SH-SY5Y (cell line): Measurements from ENCODE around the gene PLOD2.

Experiments
- GATA2 ChIP-seq: IDR thresholded peaks from 2 replicates; pipeline ENCODE4 v1.6.1; 2011; ENCODE audit warnings: mild to moderate bottlenecking, low read depth, low read length
- GATA3 ChIP-seq: IDR thresholded peaks from 2 replicates; pipeline ENCODE4 v1.6.1; 2011; ENCODE audit warnings: low read depth, mild to moderate bottlenecking, low read length, moderate library complexity

Gene PLOD2

GRCh38 chr3:146133441-146133840 is 27.5 kb downstream of the PLOD2 start:
- TF ChIP-seq GATA2 (no peak), GATA3 (no peak)

- no peak for TF ChIP-seq GATA3
- no peak for TF ChIP-seq GATA2
Measured at GRCh38 chr3:146131616-146132410, 29.2 kb downstream of the PLOD2 start.

GRCh38 chr3:146130881-146131371 is 30.1 kb downstream of the PLOD2 start:
- TF ChIP-seq GATA2, result no peak
- no peak for TF ChIP-seq GATA3

- no peak for TF ChIP-seq GATA2
- no peak for TF ChIP-seq GATA3
Measured at GRCh38 chr3:146129750-146130149, 31.2 kb downstream of the PLOD2 start.

GRCh38 chr3:146128939-146129338 is 32.0 kb downstream of the PLOD2 start:
- TF ChIP-seq GATA2, result no peak
- TF ChIP-seq GATA3, result no peak

GRCh38 chr3:146128179-146128578 is 32.8 kb downstream of the PLOD2 start:
- TF ChIP-seq GATA2 (no peak), GATA3 (no peak)

GRCh38 chr3:146125951-146126350 is 35.0 kb downstream of the PLOD2 start:
- no peak for TF ChIP-seq GATA3
- no peak for TF ChIP-seq GATA2

GRCh38 chr3:146124126-146124801 is 36.7 kb downstream of the PLOD2 start:
- no peak for TF ChIP-seq GATA3
- no peak for TF ChIP-seq GATA2

GRCh38 chr3:146117406-146118285 is 43.3 kb downstream of the PLOD2 start:
- TF ChIP-seq GATA3 (no peak), GATA2 (no peak)

GRCh38 chr3:146115619-146116018 is 45.4 kb downstream of the PLOD2 start:
- TF ChIP-seq GATA3, result no peak
- no peak for TF ChIP-seq GATA2

GRCh38 chr3:146111337-146111736 is 49.6 kb downstream of the PLOD2 start:
- TF ChIP-seq GATA3, result no peak
- no peak for TF ChIP-seq GATA2

- TF ChIP-seq GATA3, result no peak
Measured at GRCh38 chr3:146110161-146110560, 50.8 kb downstream of the PLOD2 start.

GRCh38 chr3:146106986-146107385 is 54.0 kb downstream of the PLOD2 start:
- TF ChIP-seq GATA3, result no peak
- no peak for TF ChIP-seq GATA2

GRCh38 chr3:146104068-146104467 is 56.9 kb downstream of the PLOD2 start:
- TF ChIP-seq GATA3, result no peak

- TF ChIP-seq GATA3 (no peak), GATA2 (no peak)
Measured at GRCh38 chr3:146102885-146103284, 58.1 kb downstream of the PLOD2 start.
